ENCODE data around the gene CEL.

GRCh38 chr9:133074111-133074651 lies 12.4 kb downstream of the CEL start:
- TF ChIP-seq POLR2A (IDR thresholded peaks at IDR 0.05) (no peak), CTCF (IDR thresholded peaks at IDR 0.05) (no peak)
